Endothelial cell of umbilical vein (primary cell): ENCODE data around the gene CCDC74A.

Source experiments
- POLR2A ChIP-seq: IDR thresholded peaks from 2 replicates; pipeline ENCODE4 v1.6.1; 2012; ENCODE audit warnings: low read depth, mild to moderate bottlenecking, control low read depth, low read length
- TF ChIP-seq, protein P1 (sequence below), 2 donors: IDR thresholded peaks; 1 replicate in 1 of 2; 2 replicates in 1 of 2; pipeline ENCODE4 v1.5.1; 2011; ENCODE audit warnings: low read length in 2 of 2, mild to moderate bottlenecking in 2 of 2, moderate library complexity in 2 of 2, control low read depth in 1 of 2, inconsistent platforms in 1 of 2, low read depth in 1 of 2; ENCODE audit not compliant: insufficient read depth in 1 of 2; ENCODE audit errors: extremely low read depth in 1 of 2

DNA sequence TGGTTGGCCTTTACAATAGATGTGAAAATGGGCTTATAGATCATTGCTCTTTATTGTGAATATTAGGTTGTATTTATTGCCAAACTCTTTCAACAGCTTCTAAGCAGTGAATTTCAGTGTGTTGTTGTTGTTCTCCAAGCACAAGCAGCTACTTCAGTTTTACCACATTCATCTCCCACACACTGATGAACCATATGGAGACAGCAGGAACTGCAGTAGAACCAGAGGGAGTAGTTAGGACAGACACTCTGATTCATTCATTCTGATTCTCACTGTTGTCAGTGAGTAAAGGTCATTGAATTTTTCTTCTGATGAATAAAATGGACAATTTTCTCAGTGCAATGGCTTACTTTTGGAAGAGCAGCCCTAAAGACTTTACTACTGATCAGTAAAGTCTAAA is 40.2 kb downstream of the CCDC74A start:
- TF ChIP-seq, protein P1, sequence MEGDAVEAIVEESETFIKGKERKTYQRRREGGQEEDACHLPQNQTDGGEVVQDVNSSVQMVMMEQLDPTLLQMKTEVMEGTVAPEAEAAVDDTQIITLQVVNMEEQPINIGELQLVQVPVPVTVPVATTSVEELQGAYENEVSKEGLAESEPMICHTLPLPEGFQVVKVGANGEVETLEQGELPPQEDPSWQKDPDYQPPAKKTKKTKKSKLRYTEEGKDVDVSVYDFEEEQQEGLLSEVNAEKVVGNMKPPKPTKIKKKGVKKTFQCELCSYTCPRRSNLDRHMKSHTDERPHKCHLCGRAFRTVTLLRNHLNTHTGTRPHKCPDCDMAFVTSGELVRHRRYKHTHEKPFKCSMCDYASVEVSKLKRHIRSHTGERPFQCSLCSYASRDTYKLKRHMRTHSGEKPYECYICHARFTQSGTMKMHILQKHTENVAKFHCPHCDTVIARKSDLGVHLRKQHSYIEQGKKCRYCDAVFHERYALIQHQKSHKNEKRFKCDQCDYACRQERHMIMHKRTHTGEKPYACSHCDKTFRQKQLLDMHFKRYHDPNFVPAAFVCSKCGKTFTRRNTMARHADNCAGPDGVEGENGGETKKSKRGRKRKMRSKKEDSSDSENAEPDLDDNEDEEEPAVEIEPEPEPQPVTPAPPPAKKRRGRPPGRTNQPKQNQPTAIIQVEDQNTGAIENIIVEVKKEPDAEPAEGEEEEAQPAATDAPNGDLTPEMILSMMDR (IDR thresholded peaks at IDR 0.05; ENCODE audit: extremely low read depth in 1 of 2, insufficient read depth in 1 of 2, low read depth in 1 of 2, low read length in 2 of 2): no peak
- no peak for TF ChIP-seq POLR2A
